HEK293 (cell line): ENCODE results near the gene GPSM1.
A peak's percentile ranks its signal among the peaks of the same experiment; 100 is the strongest.
"Not testable (repeated sequence)": the region's sequence is repeated elsewhere in the genome, so short reads cannot be mapped to it uniquely, and the experiment has no call there.

ENCODE experiments used
- CTCF ChIA-PET: fragments of 350-600 bp; formaldehyde crosslinking; extraction: SDS; loops from one replicate; lab custom pipeline; 2021; ENCODE audit warnings: antibody characterized with exemption; lab: Yijun Ruan, JAX
- POLR2A ChIA-PET: fragments of 300-600 bp; formaldehyde crosslinking; extraction: SDS; loops from one replicate; lab custom pipeline; 2020; ENCODE audit warnings: antibody characterized with exemption, inconsistent platforms; lab: Yijun Ruan, JAX
- H3K27ac ChIP-seq: fragments of 200-500 bp; sonication (Bioruptor generic); 2 replicates; pipeline ENCODE4 v1.5.1; 2014; ENCODE audit warnings: low read depth, low read length, control low read depth, inconsistent platforms; ENCODE audit errors: extremely low read depth
- H3K36me3 ChIP-seq, 2 experiments: fragments of 200-500 bp in 1 of 2; sonication (Bioruptor generic) in 1 of 2; 1 replicate in 1 of 2; 2 replicates in 1 of 2; pipeline ENCODE4 v1.5.1; 2014 to 2017; ENCODE audit warnings: inconsistent platforms in 2 of 2, low read length in 2 of 2; ENCODE audit not compliant: control insufficient read depth in 2 of 2, insufficient read depth in 1 of 2
- H3K4me1 ChIP-seq: fragments of 200-500 bp; sonication (Bioruptor generic); 2 replicates; pipeline ENCODE4 v1.5.1; 2014; ENCODE audit warnings: mild to moderate bottlenecking, low read length, inconsistent platforms; ENCODE audit not compliant: control insufficient read depth, insufficient read depth
- H3K4me3 ChIP-seq: 2 replicates; pipeline ENCODE4 v1.5.1; 2011; ENCODE audit warnings: low read depth, mild to moderate bottlenecking, control low read depth, low read length, moderate library complexity
- H3K9me3 ChIP-seq: fragments of 200-500 bp; sonication (Bioruptor generic); 2 replicates; pipeline ENCODE4 v1.5.1; 2014; ENCODE audit warnings: low read depth, low read length, inconsistent platforms; ENCODE audit not compliant: control insufficient read depth, insufficient read depth
- EGR2 ChIP-seq: fragments of 450-650 bp; formaldehyde crosslinking; IDR thresholded peaks from 2 replicates; pipeline ENCODE4 v1.5.1; 2016; ENCODE audit warnings: low read depth, missing biosample characterization, missing genetic modification characterization
- SALL2 ChIP-seq: fragments of 450-650 bp; formaldehyde crosslinking; IDR thresholded peaks from 2 replicates; pipeline ENCODE4 v1.5.0; 2017; ENCODE audit warnings: missing biosample characterization, mild to moderate bottlenecking, missing genetic modification characterization, borderline replicate concordance
- ZNF121 ChIP-seq: fragments of 450-650 bp; formaldehyde crosslinking; IDR thresholded peaks from 2 replicates; pipeline ENCODE4 v1.5.1; 2016; ENCODE audit warnings: missing biosample characterization, missing genetic modification characterization
- ZNF133 ChIP-seq: fragments of 450-650 bp; formaldehyde crosslinking; IDR thresholded peaks from 2 replicates; pipeline ENCODE4 v1.5.1; 2016; ENCODE audit warnings: missing biosample characterization, missing genetic modification characterization
- ZNF221 ChIP-seq: fragments of 450-650 bp; formaldehyde crosslinking; IDR thresholded peaks from 2 replicates; pipeline ENCODE4 v1.5.1; 2017; ENCODE audit warnings: missing biosample characterization, missing genetic modification characterization, borderline replicate concordance
- ZNF280D ChIP-seq: fragments of 450-650 bp; formaldehyde crosslinking; IDR thresholded peaks from 2 replicates; pipeline ENCODE4 v1.5.1; 2016; ENCODE audit warnings: missing biosample characterization, missing genetic modification characterization
- ZNF585B ChIP-seq: fragments of 450-650 bp; formaldehyde crosslinking; IDR thresholded peaks from 2 replicates; pipeline ENCODE4 v1.5.1; 2016; ENCODE audit warnings: missing biosample characterization, missing genetic modification characterization
- ZNF600 ChIP-seq: fragments of 450-650 bp; formaldehyde crosslinking; IDR thresholded peaks from 2 replicates; pipeline ENCODE4 v1.5.1; 2016; ENCODE audit warnings: missing biosample characterization, missing genetic modification characterization
- ZNF670 ChIP-seq: fragments of 450-650 bp; formaldehyde crosslinking; IDR thresholded peaks from 2 replicates; pipeline ENCODE4 v1.5.1; 2016; ENCODE audit warnings: missing biosample characterization, missing genetic modification characterization, low read depth

The GPSM1 gene

GRCh38 chr9:136403538-136403914 is 76.2 kb downstream of the GPSM1 start (continued):
- TF ChIP-seq ZNF280D = no peak
- no peak for TF ChIP-seq ZNF585B (tag by site-specific recombination)

- CTCF ChIA-PET = interaction anchor here (0.6 kb wide), 2 partner anchors 41 to 92 kb away, joined by 3 read pairs; partner anchors contain the start of gene DNLZ
- POLR2A ChIA-PET = no interaction called here
- Histone ChIP-seq H3K4me1 (no peaks in the 10 kb centered on the region), H3K27ac (no peak overlapping the region), H3K36me3 (peaks cover 10 to 68% of the 10 kb centered on the region in 2 experiments; a peak in 2 of 3 replicates), H3K9me3 (no peaks in the 10 kb centered on the region), H3K4me3 (no peak overlapping the region)
- peak; percentile 58 for TF ChIP-seq ZNF600 (tag by site-specific recombination)
- no peak for TF ChIP-seq ZNF670
Observed at GRCh38 chr9:136403915-136404800, 76.8 kb downstream of the GPSM1 start.

- no peaks in the 10 kb centered on the region for H3K4me1 ChIP-seq
- TF ChIP-seq ZNF133 (no peak), ZNF221 (tag by site-specific recombination) (no peak), ZNF121 (tag by site-specific recombination) (no peak)
- no peak overlapping the region for H3K27ac ChIP-seq
- H3K36me3 ChIP-seq = peaks cover 10 to 68% of the 10 kb centered on the region in 2 experiments; a peak in 2 of 3 replicates
- ChIA-PET POLR2A (no interaction called here), CTCF (no interaction called here)
- H3K4me3 ChIP-seq = no peak overlapping the region
- no peaks in the 10 kb centered on the region for H3K9me3 ChIP-seq
Observed at GRCh38 chr9:136404801-136405136, 77.4 kb downstream of the GPSM1 start.

- TF ChIP-seq SALL2 = no peak
- ChIA-PET CTCF (no interaction called here), POLR2A (interaction anchor here (0.6 kb wide), 1 partner anchor 266 kb away, joined by 3 read pairs; no protein-coding TSS in a partner anchor)
- H3K4me1 ChIP-seq = no peaks in the 10 kb centered on the region
- no peak overlapping the region for H3K4me3 ChIP-seq
- no peak overlapping the region for H3K27ac ChIP-seq
- H3K36me3 ChIP-seq = peaks cover 10 to 68% of the 10 kb centered on the region in 2 experiments; a peak in 2 of 3 replicates
- no peaks in the 10 kb centered on the region for H3K9me3 ChIP-seq
Observed at GRCh38 chr9:136405481-136405880, 78.1 kb downstream of the GPSM1 start.

GRCh38 chr9:136405904-136406303 is 78.6 kb downstream of the GPSM1 start:
- CTCF ChIA-PET, H3K9me3 ChIP-seq, H3K4me1 ChIP-seq, H3K4me3 ChIP-seq, H3K27ac ChIP-seq: not testable (repeated sequence)
- H3K36me3 ChIP-seq = peaks cover 10 to 68% of the 10 kb centered on the region in 2 experiments; a peak in 2 of 3 replicates
- POLR2A ChIA-PET = interaction anchor here (0.6 to 1.0 kb wide), 3 partner anchors 19 to 266 kb away, joined by 3 to 7 read pairs (median 3); no protein-coding TSS in a partner anchor
- TF ChIP-seq EGR2 (tag by site-specific recombination) = peak; percentile 57; the same call in 1 of the 2 replicates

GRCh38 chr9:136407061-136407460 is 79.7 kb downstream of the GPSM1 start:
- H3K4me3 ChIP-seq, H3K9me3 ChIP-seq, CTCF ChIA-PET, H3K27ac ChIP-seq, H3K4me1 ChIP-seq: not testable (repeated sequence)
- POLR2A ChIA-PET = interaction anchor here (0.5 to 1.0 kb wide), 3 partner anchors 13 to 44 kb away, joined by 3 to 7 read pairs (median 5); no protein-coding TSS in a partner anchor
- peaks cover 10 to 62% of the 10 kb centered on the region in 2 experiments; a peak in 2 of 3 replicates for H3K36me3 ChIP-seq
